ENCODE data around the gene CRYL1. TPM values are rescaled to one million over a fixed set of nuclear protein-coding genes. Genes with fewer than 3 reads are reported as not detected.

The CRYL1 gene
- total and polyA plus RNA-seq, 2 of the 13 experiments (the other 11 are each of a cell fraction or from before 2014, with no cell fraction given), result 57.2 to 115 TPM

DNA sequence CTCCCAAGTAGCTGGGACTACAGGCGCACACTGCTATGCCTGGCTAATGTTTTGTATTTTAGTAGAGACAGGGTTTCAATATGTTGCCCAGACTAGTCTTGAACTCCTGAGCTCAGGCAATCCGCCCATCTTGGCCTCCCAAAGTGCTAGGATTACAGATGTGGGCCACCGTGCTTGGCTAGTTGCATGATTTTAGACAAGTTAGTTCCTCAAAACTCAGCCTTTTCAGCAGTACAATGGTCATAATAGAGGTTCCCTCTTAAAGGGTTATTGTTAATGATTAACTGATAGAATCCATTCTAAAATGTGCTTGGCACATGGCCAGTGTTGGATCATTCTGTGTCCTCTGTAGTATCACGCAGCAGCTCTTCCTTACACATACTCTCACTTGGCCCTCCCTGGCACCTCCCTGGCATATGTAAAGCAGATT lies 21.8 kb upstream of the CRYL1 start (continued):
- TF ChIP-seq, protein P1, sequence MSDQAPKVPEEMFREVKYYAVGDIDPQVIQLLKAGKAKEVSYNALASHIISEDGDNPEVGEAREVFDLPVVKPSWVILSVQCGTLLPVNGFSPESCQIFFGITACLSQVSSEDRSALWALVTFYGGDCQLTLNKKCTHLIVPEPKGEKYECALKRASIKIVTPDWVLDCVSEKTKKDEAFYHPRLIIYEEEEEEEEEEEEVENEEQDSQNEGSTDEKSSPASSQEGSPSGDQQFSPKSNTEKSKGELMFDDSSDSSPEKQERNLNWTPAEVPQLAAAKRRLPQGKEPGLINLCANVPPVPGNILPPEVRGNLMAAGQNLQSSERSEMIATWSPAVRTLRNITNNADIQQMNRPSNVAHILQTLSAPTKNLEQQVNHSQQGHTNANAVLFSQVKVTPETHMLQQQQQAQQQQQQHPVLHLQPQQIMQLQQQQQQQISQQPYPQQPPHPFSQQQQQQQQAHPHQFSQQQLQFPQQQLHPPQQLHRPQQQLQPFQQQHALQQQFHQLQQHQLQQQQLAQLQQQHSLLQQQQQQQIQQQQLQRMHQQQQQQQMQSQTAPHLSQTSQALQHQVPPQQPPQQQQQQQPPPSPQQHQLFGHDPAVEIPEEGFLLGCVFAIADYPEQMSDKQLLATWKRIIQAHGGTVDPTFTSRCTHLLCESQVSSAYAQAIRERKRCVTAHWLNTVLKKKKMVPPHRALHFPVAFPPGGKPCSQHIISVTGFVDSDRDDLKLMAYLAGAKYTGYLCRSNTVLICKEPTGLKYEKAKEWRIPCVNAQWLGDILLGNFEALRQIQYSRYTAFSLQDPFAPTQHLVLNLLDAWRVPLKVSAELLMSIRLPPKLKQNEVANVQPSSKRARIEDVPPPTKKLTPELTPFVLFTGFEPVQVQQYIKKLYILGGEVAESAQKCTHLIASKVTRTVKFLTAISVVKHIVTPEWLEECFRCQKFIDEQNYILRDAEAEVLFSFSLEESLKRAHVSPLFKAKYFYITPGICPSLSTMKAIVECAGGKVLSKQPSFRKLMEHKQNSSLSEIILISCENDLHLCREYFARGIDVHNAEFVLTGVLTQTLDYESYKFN (CRISPR knock-in tag; conservative IDR thresholded peaks at IDR 0.05), result peak; percentile 74
- TF ChIP-seq EHMT2 (IDR thresholded peaks at IDR 0.05; ENCODE audit: borderline replicate concordance, low read depth, low read length) (no peak), TARDBP (CRISPR knock-in tag; IDR thresholded peaks at IDR 0.05) (0 out of 2 replicates have a peak, but pooled peaks have one; percentile 34), ZNF777 (CRISPR knock-in tag; IDR thresholded peaks at IDR 0.05) (no peak), RFX1 (IDR thresholded peaks at IDR 0.05) (no peak), ZMYM4 (CRISPR knock-in tag; IDR thresholded peaks at IDR 0.05) (peak; percentile 28; the same call in 1 of the 2 replicates), SOX6 (IDR thresholded peaks at IDR 0.05) (no peak), SOX6 (CRISPR knock-in tag; IDR thresholded peaks at IDR 0.05) (peak; percentile 67), DNMT1 (CRISPR knock-in tag; IDR thresholded peaks at IDR 0.05) (no peak), ZFP62 (CRISPR knock-in tag; IDR thresholded peaks at IDR 0.05) (no peak), CHCHD3 (CRISPR knock-in tag; IDR thresholded peaks at IDR 0.05) (no peak), ZNF230 (CRISPR knock-in tag; IDR thresholded peaks at IDR 0.05) (no peak), MED8 (CRISPR knock-in tag; IDR thresholded peaks at IDR 0.05; ENCODE audit: insufficient replicate concordance) (no peak), ZNF629 (CRISPR knock-in tag; conservative IDR thresholded peaks at IDR 0.05) (peak; percentile 80), TBP (CRISPR knock-in tag; IDR thresholded peaks at IDR 0.05) (no peak), ERF (CRISPR knock-in tag; IDR thresholded peaks at IDR 0.05) (peak; percentile 40; the same call in 1 of the 2 replicates), HNRNPLL (IDR thresholded peaks at IDR 0.05; ENCODE audit: low read depth, low read length, poor library complexity, severe bottlenecking) (no peak), ISX (CRISPR knock-in tag; conservative IDR thresholded peaks at IDR 0.05) (no peak), DPF2 (CRISPR knock-in tag; IDR thresholded peaks at IDR 0.05; ENCODE audit: borderline replicate concordance, low read depth) (0 out of 2 replicates have a peak, but pooled peaks have one; percentile 36), KDM1A (CRISPR knock-in tag; IDR thresholded peaks at IDR 0.05) (peak; percentile 64; the same call in 1 of the 2 replicates), HNRNPH1 (optimal IDR thresholded peaks at IDR 0.05; ENCODE audit: low read depth, low read length) (no peak), ZNF850 (CRISPR knock-in tag; conservative IDR thresholded peaks at IDR 0.05) (no peak)
- TF ChIP-seq, protein P2, sequence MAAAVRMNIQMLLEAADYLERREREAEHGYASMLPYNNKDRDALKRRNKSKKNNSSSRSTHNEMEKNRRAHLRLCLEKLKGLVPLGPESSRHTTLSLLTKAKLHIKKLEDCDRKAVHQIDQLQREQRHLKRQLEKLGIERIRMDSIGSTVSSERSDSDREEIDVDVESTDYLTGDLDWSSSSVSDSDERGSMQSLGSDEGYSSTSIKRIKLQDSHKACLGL (CRISPR knock-in tag; IDR thresholded peaks at IDR 0.05), result no peak
- TF ChIP-seq, protein P3, sequence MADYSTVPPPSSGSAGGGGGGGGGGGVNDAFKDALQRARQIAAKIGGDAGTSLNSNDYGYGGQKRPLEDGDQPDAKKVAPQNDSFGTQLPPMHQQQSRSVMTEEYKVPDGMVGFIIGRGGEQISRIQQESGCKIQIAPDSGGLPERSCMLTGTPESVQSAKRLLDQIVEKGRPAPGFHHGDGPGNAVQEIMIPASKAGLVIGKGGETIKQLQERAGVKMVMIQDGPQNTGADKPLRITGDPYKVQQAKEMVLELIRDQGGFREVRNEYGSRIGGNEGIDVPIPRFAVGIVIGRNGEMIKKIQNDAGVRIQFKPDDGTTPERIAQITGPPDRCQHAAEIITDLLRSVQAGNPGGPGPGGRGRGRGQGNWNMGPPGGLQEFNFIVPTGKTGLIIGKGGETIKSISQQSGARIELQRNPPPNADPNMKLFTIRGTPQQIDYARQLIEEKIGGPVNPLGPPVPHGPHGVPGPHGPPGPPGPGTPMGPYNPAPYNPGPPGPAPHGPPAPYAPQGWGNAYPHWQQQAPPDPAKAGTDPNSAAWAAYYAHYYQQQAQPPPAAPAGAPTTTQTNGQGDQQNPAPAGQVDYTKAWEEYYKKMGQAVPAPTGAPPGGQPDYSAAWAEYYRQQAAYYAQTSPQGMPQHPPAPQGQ (CRISPR knock-in tag; IDR thresholded peaks at IDR 0.05; ENCODE audit: borderline replicate concordance), result no peak
- TF ChIP-seq, protein P4, sequence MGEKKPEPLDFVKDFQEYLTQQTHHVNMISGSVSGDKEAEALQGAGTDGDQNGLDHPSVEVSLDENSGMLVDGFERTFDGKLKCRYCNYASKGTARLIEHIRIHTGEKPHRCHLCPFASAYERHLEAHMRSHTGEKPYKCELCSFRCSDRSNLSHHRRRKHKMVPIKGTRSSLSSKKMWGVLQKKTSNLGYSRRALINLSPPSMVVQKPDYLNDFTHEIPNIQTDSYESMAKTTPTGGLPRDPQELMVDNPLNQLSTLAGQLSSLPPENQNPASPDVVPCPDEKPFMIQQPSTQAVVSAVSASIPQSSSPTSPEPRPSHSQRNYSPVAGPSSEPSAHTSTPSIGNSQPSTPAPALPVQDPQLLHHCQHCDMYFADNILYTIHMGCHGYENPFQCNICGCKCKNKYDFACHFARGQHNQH (CRISPR knock-in tag; IDR thresholded peaks at IDR 0.05), result 0 out of 2 replicates have a peak, but pooled peaks have one; percentile 32

Data from HepG2 (cell line).